GM21526 (cell line): ENCODE results near the gene GPT2.
"Not testable (repeated sequence)": the region's sequence is repeated elsewhere in the genome, so short reads cannot be mapped to it uniquely, and the experiment has no call there.

ENCODE experiments used
- ATAC-seq: cut with Tn5 transposase; IDR thresholded peaks from one replicate; pipeline ENCODE4 v1.9.1; 2021; ENCODE audit warnings: moderate library complexity; ENCODE audit not compliant: unreplicated experiment, low FRiP score

GPT2 gene

DNA sequence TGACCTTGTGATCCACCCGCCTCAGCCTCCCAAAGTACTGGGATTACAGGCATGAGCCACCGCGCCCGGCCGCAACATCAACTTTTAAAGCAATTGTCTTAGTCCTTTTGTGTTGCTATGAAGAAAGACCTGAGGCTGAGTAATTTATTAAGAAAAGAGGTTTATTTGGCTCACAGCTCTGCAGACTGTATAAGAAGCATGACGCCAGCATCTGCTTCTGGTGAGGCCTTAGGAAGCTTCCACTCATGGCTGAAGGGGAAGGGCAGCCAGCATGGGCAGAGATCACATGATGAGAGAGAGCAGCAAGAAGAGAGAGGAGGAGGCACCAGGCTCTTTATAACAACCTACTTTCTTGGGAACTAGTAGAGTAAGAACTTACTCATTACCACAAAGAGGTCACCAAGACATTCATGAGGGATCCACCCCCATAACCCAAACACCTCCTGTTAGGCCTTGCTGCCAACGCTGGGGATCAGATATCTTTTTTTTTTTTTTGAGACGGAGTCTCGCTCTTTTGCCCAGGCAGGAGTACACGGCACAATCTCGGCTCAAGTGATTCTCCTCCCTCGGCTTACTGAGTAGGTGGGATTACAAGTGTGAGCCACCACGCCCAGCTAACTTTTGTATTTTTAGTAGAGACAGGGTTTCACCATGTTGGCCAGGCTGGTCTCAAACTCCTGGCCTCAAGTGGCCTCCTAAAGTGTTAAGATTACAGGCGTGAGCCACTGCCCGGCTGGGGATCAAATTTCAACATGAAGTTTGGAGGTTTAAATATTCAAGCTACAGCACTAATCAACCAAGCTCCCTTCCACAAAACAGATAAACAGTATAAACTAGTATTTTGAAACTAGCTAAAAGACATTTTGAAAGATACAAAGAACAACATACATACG, 21.4 kb upstream of the GPT2 start:
- ATAC-seq: no peak

DNA sequence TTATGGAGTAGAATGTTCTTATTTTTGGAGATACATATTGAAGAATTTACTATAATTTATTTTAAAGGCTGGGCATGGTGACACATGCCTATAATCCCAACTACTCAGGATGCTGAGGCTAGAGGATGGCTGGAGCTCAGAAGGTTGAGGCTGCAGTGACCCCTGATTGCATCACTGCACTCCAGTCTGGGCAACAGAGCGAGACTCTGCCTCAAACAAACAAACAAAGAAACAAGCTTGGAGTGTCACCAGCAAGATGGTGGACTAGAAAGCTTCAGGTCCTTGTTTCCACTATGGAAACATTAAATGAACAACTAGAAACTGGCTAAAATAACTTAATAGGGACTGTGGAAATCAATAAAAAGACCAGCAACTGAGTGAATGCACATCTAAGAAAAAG, 17.9 kb upstream of the GPT2 start:
- ATAC-seq: no peak

DNA sequence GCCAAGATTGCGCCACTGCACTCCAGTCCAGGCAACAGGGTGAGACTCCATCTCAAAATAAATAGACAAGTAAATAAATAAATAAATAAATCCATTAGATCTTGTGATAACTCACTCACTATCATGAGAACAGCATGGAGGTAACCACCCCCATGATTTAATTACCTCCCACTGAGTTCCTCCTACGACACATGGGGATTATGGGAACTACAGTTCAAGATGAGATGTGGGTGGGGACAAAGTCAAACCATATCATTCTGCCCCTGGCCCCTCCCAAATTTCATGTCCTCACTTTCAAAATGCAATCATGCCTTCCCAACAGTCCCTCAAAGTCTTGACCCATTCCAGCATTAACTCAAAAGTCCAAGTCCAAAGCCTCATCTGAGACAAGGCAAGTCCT, 16.7 kb upstream of the GPT2 start:
- not testable (repeated sequence) for ATAC-seq

DNA sequence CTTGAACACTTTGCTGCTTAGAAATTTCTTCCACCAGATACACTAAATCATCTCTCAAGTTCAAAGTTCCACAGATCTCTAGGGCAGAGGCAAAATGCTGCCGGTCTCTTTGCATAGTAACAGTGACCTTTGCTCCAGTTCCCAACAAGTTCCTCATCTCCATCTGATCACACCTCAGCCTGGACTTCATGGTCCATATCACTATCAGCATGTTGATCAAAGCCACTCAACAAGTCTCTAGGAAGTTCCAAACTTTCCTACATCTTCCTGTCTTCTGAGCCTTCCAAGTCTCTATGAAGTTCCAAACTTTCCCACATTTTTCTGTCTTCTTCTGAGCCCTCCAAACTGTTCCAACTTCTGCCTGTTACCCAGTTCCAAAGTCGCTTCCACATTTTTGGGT, 15.3 kb upstream of the GPT2 start:
- not testable (repeated sequence) for ATAC-seq

DNA sequence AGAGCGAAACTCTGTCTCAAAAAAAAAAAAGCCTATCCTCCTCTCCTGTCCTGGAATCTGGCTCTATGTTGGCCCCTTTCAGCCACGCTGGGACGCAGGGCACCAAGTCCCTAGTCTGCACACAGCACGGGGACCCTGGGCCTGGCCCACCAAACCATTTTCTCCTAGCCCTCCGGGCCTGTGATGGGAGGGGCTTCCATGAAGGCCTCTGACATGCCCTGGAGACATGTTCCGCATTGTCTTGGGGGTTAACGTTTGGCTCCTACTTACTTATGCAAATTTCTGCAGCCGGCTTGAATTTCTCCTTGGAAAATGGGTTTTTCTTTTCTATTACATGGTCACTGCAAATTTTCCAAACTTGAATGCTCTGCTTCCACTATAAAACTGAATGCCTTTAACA, 12.6 kb upstream of the GPT2 start:
- ATAC-seq: no peak

DNA sequence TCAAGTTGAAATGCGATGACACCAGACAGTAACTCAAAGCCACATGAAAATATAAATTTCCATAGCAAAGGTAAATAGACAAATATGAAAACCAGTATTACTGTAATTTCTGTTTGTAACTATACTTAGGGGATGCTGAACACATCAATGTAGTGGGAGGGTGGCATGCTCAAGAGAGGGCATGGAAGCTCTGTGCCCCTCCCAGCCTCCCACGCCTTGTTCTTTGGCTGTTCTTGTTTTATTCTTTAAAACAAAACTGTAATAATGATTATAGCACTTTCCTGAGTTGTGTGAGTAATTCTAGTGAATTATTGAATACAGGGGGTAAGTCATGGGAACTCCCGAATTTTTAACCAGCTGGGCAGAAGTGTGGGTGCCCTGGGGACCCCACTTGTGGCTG, 11.0 kb upstream of the GPT2 start:
- no peak for ATAC-seq

DNA sequence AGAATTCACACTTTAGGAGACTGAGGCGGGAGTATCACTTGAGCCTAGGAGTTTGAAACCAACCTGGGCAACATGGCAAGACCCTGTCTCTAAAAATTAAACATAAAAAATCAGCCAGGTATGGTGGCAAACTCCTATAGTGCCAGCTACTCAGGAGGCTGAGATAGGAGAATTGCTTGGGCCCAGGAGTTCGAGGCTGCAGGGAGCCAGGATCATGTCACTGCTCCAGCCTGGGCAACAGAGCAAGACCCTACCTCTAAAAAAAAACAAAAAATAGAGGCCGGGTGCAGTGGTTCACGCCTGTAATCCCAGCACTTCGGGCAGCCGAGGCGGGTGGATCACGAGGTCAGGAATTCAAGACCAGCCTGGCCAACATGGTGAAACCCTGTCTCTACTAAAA, 8.9 kb upstream of the GPT2 start:
- ATAC-seq: no peak

DNA sequence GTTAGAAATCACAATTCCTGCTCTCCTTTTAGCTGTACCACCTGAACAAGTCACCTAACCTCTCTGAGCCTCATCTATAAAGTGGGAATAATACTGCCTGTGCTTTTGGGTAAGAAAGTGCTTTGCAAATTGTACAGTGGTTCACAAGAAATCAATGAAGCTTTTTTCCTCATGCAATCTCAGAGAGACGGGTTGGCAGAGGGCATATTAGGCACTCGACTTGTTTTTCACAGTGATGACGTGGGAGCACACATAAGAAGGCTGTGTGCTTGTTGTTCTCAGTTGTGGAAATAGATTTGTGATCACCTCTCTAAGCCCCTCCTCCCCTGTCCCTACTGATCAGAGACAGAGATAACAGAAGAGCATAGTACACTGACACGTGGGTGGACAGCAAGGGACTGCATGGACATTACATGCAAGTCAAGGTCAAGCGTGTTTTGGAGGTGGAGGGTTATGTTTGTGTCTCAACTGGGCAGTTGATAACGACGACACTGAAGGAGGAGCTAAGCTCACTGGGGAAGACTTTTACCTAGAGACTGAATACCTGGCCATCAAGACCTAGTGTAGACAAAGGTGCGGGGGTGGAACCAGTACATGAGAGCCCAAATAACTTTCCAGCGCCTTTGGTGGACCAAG, 1.7 kb upstream of the GPT2 start:
- no peak for ATAC-seq

DNA sequence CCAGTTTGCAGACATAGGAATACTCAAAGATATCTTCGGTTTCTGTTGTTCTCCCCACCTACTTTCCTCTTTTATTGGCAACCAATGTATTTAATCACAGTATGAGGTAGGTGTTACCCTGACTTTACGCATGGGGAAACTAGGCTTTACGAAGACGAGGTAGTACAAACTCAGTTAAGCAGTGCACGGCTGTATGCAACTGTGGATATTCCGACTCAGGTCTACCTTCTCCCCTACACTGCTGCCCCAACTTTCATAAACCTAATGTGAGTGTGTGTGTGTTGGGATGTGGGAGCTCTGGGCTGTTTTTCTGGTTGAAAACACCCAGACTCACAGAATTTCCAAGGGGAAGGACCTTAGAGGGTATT, 1.2 kb upstream of the GPT2 start:
- no peak for ATAC-seq

DNA sequence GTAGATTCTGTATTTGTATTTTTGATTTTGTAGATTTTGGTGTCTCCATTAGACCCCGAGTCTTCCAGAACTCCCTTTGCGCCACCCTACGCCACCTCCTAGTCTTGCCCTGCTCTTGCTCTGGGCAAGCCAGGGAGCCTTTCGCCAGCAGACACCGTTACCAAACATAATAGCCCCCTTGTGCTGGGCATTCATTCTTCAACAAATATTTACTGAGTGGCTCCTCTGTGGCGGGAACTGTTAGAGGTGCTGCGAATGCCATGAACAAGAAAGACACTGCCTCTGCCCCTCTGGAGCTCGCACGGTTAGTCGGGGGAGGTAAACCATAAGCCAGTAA, 841 bp upstream of the GPT2 start:
- ATAC-seq: no peak

DNA sequence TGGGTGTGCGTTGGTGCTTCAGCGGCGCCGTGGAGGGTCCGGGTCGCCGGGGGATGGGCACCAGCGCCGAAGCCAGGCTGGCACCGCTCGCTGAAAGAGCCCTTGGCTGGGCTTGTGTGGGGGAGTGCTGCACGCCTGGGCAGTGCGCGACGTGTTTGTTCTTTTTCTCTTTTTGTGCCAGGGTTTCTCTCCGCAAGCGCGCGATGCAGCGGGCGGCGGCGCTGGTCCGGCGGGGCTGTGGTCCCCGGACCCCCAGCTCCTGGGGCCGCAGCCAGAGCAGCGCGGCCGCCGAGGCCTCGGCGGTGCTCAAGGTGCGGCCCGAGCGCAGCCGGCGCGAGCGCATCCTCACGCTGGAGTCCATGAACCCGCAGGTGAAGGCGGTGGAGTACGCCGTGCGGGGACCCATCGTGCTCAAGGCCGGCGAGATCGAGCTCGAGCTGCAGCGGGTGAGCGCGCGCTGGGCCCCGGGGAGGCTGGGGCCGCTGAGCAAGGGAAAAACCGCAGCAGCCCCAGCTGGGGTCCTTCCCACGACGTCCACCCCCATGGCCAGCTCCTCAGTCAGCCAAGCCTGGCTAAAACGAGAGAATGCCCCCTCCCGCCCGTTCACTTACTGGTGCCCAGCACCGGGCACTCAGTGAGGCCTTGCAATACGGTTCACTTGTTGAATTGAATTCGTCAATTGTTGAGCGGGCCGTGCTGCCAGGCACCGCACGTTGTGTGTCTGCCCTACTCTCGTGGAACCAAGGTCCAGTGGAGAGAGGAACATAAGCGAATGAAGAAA, 541 bp downstream of the GPT2 start:
- peak; percentile 12 for ATAC-seq

DNA sequence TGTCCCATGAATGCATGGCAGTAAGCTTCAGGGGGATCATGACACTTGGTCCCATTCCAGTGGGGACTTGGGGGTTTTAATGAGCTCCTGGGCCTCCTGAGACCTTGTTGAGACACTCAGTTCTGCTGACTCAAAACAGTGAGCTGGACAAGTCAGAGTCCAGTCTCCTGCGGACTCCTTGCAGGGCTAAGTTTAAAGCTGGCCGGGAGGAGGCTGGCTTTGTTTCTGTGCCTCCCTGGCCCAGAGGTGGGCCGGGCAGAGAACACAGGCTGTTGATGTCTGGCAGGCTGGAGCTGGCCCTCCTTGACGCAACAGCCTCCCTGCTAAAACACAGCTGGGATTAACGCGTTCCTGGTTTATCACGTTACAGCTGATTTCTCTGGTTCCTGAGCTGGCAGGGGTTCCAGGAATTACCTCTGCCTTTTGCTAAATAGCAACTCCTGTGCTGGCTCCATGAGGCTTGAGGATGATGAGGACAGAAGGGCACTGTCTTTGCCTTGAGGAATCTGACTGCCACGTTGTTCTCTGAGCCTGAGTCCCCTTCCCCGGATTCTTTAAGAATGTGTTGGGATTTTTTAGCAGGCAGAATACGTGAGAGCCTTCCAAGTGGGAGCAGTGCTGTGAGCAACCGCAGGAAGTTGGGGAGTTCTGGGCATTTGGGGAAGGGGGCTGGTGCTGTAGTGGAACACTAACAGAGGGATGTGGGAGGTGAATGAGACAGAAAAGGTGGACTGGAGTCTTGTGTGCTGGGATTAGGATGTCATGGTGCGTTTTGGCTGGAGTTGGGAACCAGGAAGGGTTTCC, 2.0 kb downstream of the GPT2 start:
- no peak for ATAC-seq

DNA sequence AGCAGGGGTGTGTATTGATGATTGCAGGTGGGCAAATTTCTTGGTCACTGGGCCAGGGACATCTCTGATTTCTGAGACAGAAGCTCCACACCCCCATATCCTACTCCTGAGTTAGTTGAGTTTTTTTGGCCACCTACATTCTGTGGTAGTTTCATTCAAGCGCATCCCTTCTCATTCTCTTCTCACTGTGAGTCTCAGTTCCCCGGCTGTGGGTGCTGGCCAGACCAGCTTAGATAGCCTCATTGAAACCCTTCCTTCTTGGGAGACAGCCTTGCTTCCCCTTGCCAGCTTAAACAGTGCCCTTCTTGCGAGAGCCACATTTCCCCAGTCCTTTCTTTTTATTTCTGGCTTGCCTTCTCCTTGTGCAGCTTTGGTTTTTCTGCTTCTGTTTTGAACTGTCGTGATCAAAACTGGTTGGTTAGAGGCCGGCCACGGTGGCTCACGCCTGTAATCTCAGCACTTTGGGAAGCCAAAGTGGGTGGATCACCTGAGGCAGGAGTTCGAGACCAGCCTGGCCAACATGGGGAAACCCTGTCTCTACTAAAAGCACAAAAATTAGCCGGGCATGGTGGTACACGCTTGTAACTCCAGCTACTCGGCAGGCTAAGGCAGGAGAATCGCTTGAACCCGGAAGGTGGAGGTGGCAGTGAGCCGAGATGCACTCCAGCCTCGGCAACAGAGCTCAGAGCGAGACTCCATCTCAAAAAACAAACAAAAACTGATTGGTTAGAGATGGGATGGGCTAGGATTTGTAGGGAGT, 2.8 kb downstream of the GPT2 start:
- no peak for ATAC-seq

DNA sequence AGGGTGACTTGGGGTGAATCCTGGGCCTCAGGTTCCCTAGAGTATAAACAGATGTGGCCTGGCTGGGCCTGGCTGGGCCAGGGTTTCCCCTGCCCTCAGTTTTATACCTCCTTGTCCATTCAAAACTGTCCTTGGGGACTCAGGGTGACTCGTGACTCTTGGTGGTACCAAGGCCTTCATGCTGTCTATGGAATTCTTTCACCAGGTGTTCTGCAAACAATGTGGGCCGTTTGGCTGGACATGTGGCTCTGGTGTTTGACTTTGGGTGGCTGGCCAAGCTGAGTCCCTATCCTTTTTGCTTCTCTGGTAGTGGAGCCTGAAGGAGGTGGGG, 3.3 kb downstream of the GPT2 start:
- no peak for ATAC-seq

DNA sequence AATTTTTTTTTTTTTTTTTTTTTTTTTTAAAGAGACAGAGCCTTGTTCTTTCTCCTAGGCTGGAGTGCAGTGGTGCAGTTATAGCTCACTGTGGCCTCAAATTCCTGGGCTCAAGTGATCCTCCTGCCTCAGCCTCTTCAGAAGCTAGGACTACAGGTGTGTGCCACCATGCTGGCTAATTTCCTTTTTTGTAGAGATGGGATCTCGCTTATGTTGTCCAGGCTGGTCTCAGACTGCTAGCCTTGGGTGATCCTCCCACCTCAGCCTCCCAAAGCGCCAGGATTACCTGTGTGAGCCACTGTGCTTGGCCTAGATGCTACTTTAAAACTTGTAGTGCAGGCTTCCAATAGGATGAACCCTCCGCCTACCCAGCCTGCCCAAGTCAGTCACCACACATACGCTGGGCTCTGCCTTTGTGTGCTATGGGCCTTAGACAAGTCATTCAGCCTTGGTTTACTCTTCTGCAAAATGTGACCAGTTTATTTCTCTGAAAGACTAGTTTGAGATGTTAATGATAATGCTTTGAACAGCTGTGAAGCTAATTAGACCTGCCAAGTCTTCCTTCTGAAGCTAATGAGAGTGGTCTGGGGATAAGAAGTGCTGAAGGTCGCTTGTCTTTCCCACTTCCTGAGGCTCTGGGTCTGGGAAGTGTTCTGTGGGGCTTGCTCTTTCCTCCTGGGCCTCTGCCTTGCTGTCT, 5.2 kb downstream of the GPT2 start:
- ATAC-seq: no peak

DNA sequence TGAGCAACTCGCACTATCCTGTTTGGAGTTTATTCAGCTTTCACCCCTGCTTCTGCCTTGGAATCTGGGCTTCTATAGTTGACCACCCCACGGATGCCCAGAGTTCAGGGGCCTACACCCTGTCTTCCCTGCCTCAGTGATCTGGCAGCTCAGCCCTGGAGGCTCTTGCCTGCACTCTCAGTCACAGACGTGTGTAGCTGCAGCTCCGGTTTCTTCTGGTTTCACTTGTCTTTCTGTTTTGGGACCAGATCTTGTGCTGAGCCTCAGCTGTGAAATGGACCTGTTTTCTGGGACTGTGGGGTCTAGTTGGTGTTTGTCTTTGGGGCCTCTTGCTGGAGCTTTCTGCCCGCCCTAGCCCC, 5.8 kb downstream of the GPT2 start:
- ATAC-seq: no peak

DNA sequence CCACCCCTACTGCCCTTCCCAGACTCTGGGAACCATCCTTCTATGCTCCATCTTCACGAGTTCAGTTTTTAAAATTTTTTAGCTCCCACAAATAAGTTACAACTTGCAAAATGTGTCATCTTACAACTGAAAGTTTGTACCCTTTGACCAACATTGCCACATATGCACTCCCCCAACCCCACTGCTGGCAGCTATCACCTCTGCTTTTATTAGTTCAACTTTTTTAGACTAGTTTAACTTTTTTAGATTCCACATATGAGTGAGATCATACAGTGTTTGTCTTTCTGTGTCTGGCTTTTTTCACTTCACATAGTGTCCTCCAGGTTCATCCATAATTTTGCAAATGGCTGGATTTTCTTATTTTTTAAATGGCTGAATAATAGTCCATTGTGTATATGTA, 7.7 kb downstream of the GPT2 start:
- no peak for ATAC-seq

DNA sequence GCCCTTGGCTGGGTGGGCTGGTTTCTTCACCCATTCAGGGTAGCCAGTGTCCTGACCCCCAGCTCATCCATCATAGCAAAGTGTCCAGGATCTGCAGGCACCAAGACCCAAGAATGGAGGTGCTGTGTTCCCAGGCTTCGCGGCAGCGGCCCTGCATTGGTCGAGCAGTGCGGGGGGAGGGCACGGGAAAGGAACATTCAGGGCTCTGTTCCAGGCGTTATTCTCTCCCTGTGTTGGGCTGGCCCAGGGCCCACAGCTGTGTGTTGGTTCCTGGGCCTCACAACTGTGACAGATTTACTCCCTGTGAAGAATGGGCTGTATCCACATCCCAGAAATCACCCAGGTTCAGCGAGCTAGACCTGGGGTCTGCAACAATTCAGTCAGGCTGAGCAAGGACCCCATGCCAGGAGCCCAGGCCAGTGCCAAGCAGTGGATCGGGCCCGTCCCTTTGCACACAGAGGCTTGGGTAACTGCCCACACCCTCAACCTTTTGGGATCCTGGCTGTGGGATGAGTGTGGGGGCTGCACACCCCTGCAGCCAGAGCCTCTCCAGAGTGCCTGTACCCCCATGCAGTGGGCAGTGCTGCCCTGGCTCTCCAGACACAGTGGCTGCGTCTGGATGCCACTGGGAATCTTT, 10.0 kb downstream of the GPT2 start:
- ATAC-seq: no peak
